ENCODE measurements around the gene TMEM184A. TPM values are rescaled to one million over a fixed set of nuclear protein-coding genes. Genes with fewer than 3 reads are reported as not detected.

The TMEM184A gene
- total RNA-seq, 1 experiment from 2014 or later: 16.5 TPM

- ChIA-PET CTCF (interaction anchor here (0.7 kb wide), 1 partner anchor 9 kb away, joined by 3 read pairs; no protein-coding TSS in a partner anchor), POLR2A (no interaction called here)
- BruUV-seq (replicated peaks): no TSS peak
- H3K9me3 ChIP-seq: peaks cover 8% of the 10 kb centered on the region
- H3K4me1 ChIP-seq: no peaks in the 10 kb centered on the region
- Mint-ChIP-seq H3K9me3 (ENCODE audit: unreplicated experiment) (peaks cover 10% of the 10 kb centered on the region), H3K4me3 (ENCODE audit: unreplicated experiment) (no peak overlapping the region), H3K27me3 (ENCODE audit: insufficient read depth, unreplicated experiment) (peaks cover 33% of the 10 kb centered on the region), H3K27ac (ENCODE audit: unreplicated experiment) (no peak overlapping the region), H3K4me1 (ENCODE audit: low read depth, unreplicated experiment) (no peaks in the 10 kb centered on the region), H3K36me3 (ENCODE audit: insufficient read depth, unreplicated experiment) (no peaks in the 10 kb centered on the region)
- no peak for TF ChIP-seq CTCF (IDR thresholded peaks at IDR 0.05; ENCODE audit: insufficient read depth in 1 of 2, low read depth in 1 of 2, low read length in 1 of 2, severe bottlenecking in 1 of 2, unreplicated experiment in 1 of 2)
- no peaks in the 10 kb centered on the region for H3K36me3 ChIP-seq (ENCODE audit: control insufficient read depth, insufficient read depth, low read length)
- H3K4me3 ChIP-seq (ENCODE audit: low read depth, low read length): no peak overlapping the region
- no peaks in the 10 kb centered on the region for H3K27me3 ChIP-seq (replicated peaks; ENCODE audit: control insufficient read depth, insufficient read depth, low read length)
- DNase-seq: no peak
- intact Hi-C loops (cut with micrococcal nuclease; ENCODE audit: unreplicated experiment): no loop called here
These were observed 36.4 kb upstream of the TMEM184A start for GRCh38 chr7:1592299-1592871.

GRCh38 chr7:1591876-1592275, 35.9 kb upstream of the TMEM184A start:
- DNase-seq: no peak
- no peaks in the 10 kb centered on the region for H3K36me3 Mint-ChIP-seq (ENCODE audit: insufficient read depth, unreplicated experiment)
- H3K4me1 ChIP-seq: no peaks in the 10 kb centered on the region
- peaks cover 8% of the 10 kb centered on the region for H3K9me3 ChIP-seq
- POLR2A ChIA-PET: no interaction called here
- CTCF ChIA-PET: interaction anchor here (0.7 to 1.0 kb wide), 2 partner anchors 9 to 13 kb away, joined by 3 to 4 read pairs; no protein-coding TSS in a partner anchor
- H3K27me3 ChIP-seq (replicated peaks; ENCODE audit: control insufficient read depth, insufficient read depth, low read length): no peaks in the 10 kb centered on the region
- H3K27ac Mint-ChIP-seq (ENCODE audit: unreplicated experiment): no peak overlapping the region
- H3K4me3 Mint-ChIP-seq (ENCODE audit: unreplicated experiment): no peak overlapping the region
- H3K36me3 ChIP-seq (ENCODE audit: control insufficient read depth, insufficient read depth, low read length): no peaks in the 10 kb centered on the region
- H3K4me3 ChIP-seq (ENCODE audit: low read depth, low read length): no peak overlapping the region
- intact Hi-C loops (cut with micrococcal nuclease; ENCODE audit: unreplicated experiment): no loop called here
- TF ChIP-seq CTCF (IDR thresholded peaks at IDR 0.05; ENCODE audit: insufficient read depth in 1 of 2, low read depth in 1 of 2, low read length in 1 of 2, severe bottlenecking in 1 of 2, unreplicated experiment in 1 of 2): no peak
- H3K27me3 Mint-ChIP-seq (ENCODE audit: insufficient read depth, unreplicated experiment): peaks cover 32% of the 10 kb centered on the region
- peaks cover 10% of the 10 kb centered on the region for H3K9me3 Mint-ChIP-seq (ENCODE audit: unreplicated experiment)
- H3K4me1 Mint-ChIP-seq (ENCODE audit: low read depth, unreplicated experiment): no peaks in the 10 kb centered on the region
- no TSS peak for BruUV-seq (replicated peaks)

- no peak for DNase-seq
- H3K27me3 ChIP-seq (replicated peaks; ENCODE audit: control insufficient read depth, insufficient read depth, low read length): no peaks in the 10 kb centered on the region
- Mint-ChIP-seq H3K9me3 (ENCODE audit: unreplicated experiment) (peaks cover 10% of the 10 kb centered on the region), H3K4me1 (ENCODE audit: low read depth, unreplicated experiment) (no peaks in the 10 kb centered on the region), H3K27me3 (ENCODE audit: insufficient read depth, unreplicated experiment) (peaks cover 29% of the 10 kb centered on the region), H3K36me3 (ENCODE audit: insufficient read depth, unreplicated experiment) (no peaks in the 10 kb centered on the region), H3K4me3 (ENCODE audit: unreplicated experiment) (no peak overlapping the region), H3K27ac (ENCODE audit: unreplicated experiment) (no peak overlapping the region)
- no TSS peak for BruUV-seq (replicated peaks)
- peaks cover 8% of the 10 kb centered on the region for H3K9me3 ChIP-seq
- H3K4me3 ChIP-seq (ENCODE audit: low read depth, low read length): no peak overlapping the region
- ChIA-PET POLR2A (no interaction called here), CTCF (interaction anchor here (1.0 kb wide), 2 partner anchors 12 to 116 kb away, joined by 3 to 4 read pairs; no protein-coding TSS in a partner anchor)
- no peak for TF ChIP-seq CTCF (IDR thresholded peaks at IDR 0.05; ENCODE audit: insufficient read depth in 1 of 2, low read depth in 1 of 2, low read length in 1 of 2, severe bottlenecking in 1 of 2, unreplicated experiment in 1 of 2)
- no peaks in the 10 kb centered on the region for H3K4me1 ChIP-seq
- no peaks in the 10 kb centered on the region for H3K36me3 ChIP-seq (ENCODE audit: control insufficient read depth, insufficient read depth, low read length)
- intact Hi-C loops (cut with micrococcal nuclease; ENCODE audit: unreplicated experiment): no loop called here
These were observed 35.4 kb upstream of the TMEM184A start for GRCh38 chr7:1591396-1591795.

All from Caco-2 (cell line).